Endothelial cell of umbilical vein (primary cell): ENCODE measurements around the gene GNG10. TPM values are rescaled to one million over a fixed set of nuclear protein-coding genes. Genes with fewer than 3 reads are reported as not detected.

Source experiments
- BruUV-seq: library from RNA; stranded (reverse); fragments of 400-500 nt; replicated peaks from 2 replicates; lab custom pipeline; 2021; lab: Mats Ljungman, UMichigan
- CTCF ChIA-PET: fragments of 300-600, 350-600 bp; sonication (Branson Sonifier 250); formaldehyde crosslinking; loops from one replicate; lab custom pipeline; 2021; ENCODE audit warnings: antibody characterized with exemption, inconsistent platforms; lab: Charles Lee
- POLR2A ChIA-PET: fragments of 300-600, 350-600 bp; sonication (Branson Sonifier 250); formaldehyde crosslinking; loops from one replicate; lab custom pipeline; 2021; ENCODE audit warnings: antibody characterized with exemption, inconsistent platforms; lab: Charles Lee
- DNase-seq: peaks from one replicate; pipeline ENCODE4 v3.0.0-alpha.2; 2011; ENCODE audit warnings: low read depth, low spot score
- FAIRE-seq: peaks from 2 replicates; lab custom pipeline; 2011; peaks lifted over from hg19 to GRCh38; lab: Jason Lieb, UNC
- H2AFZ ChIP-seq: 2 replicates; pipeline ENCODE4 v1.6.0; 2012; ENCODE audit warnings: low read depth, low read length, control low read depth, inconsistent platforms
- H3K27ac ChIP-seq: 2 replicates; pipeline ENCODE4 v1.5.1; 2011; ENCODE audit warnings: low read depth, mild to moderate bottlenecking, control low read depth, low read length, moderate library complexity; ENCODE audit not compliant: insufficient read depth
- H3K27me3 ChIP-seq, 2 experiments: 2 replicates each; pipeline versions ENCODE4 v1.6.0 to v1.6.1; 2011; ENCODE audit warnings: low read length in 2 of 2, mixed read lengths in 1 of 2; ENCODE audit not compliant: control insufficient read depth in 2 of 2, insufficient read depth in 2 of 2
- H3K36me3 ChIP-seq, 2 experiments: 2 replicates in 1 of 2; 3 replicates in 1 of 2; pipeline ENCODE4 v1.5.1; 2011; ENCODE audit warnings: low read length in 2 of 2, mild to moderate bottlenecking in 1 of 2, moderate library complexity in 1 of 2; ENCODE audit not compliant: control insufficient read depth in 2 of 2, insufficient read depth in 2 of 2; ENCODE audit errors: extremely low read depth in 1 of 2
- H3K4me1 ChIP-seq: 3 replicates; pipeline ENCODE4 v1.5.1; 2011; ENCODE audit warnings: mild to moderate bottlenecking, low read length; ENCODE audit not compliant: control insufficient read depth, insufficient read depth; ENCODE audit errors: extremely low read depth
- H3K4me2 ChIP-seq: 2 replicates; pipeline ENCODE4 v1.6.1; 2011; ENCODE audit warnings: low read length, control low read depth, mixed read lengths; ENCODE audit not compliant: insufficient read depth
- H3K4me3 ChIP-seq, 3 experiments: fragments of 200-600 bp in 1 of 3; sonication (generic), shearing (Covaris generic) in 1 of 3; replicated peaks in 1 of 3; 2 replicates each; pipeline ENCODE4 v1.5.1; 2011 to 2016; ENCODE audit warnings: control low read depth in 3 of 3, low read length in 3 of 3, mild to moderate bottlenecking in 2 of 3, inconsistent platforms in 1 of 3, low read depth in 1 of 3, moderate library complexity in 1 of 3; ENCODE audit not compliant: insufficient read depth in 1 of 3
- H3K79me2 ChIP-seq: 2 replicates; pipeline ENCODE4 v1.6.0; 2012; ENCODE audit warnings: low read length, inconsistent platforms; ENCODE audit not compliant: control insufficient read depth, insufficient read depth
- H3K9ac ChIP-seq: replicated peaks from 2 replicates; pipeline ENCODE3; 2011; ENCODE audit warnings: low read length, control low read depth; ENCODE audit not compliant: insufficient read depth; ENCODE audit errors: extremely low read depth
- H3K9me1 ChIP-seq: replicated peaks from 3 replicates; pipeline ENCODE4 v1.6.0; 2011; ENCODE audit warnings: mild to moderate bottlenecking, low read length; ENCODE audit not compliant: control insufficient read depth, insufficient read depth; ENCODE audit errors: extremely low read depth
- H3K9me3 ChIP-seq: replicated peaks from 2 replicates; pipeline ENCODE4 v1.5.1; 2012; ENCODE audit warnings: low read length, inconsistent platforms; ENCODE audit not compliant: control insufficient read depth, insufficient read depth
- H4K20me1 ChIP-seq: replicated peaks from 2 replicates; pipeline ENCODE3; 2011; ENCODE audit warnings: mild to moderate bottlenecking, low read length; ENCODE audit not compliant: control insufficient read depth, insufficient read depth; ENCODE audit errors: extremely low read depth
- EZH2 ChIP-seq: IDR thresholded peaks from 2 replicates; pipeline ENCODE4 v1.6.1; 2012; ENCODE audit warnings: borderline replicate concordance, low read depth, mild to moderate bottlenecking, moderate library complexity, low read length, inconsistent platforms; ENCODE audit not compliant: severe bottlenecking
- FOS ChIP-seq: IDR thresholded peaks from 2 replicates; pipeline ENCODE4 v1.6.1; 2011; ENCODE audit warnings: mild to moderate bottlenecking, low read length, moderate library complexity, borderline replicate concordance; ENCODE audit not compliant: insufficient read depth
- GATA2 ChIP-seq: IDR thresholded peaks from 2 replicates; pipeline ENCODE4 v1.7.0; 2011; ENCODE audit warnings: low read depth, mild to moderate bottlenecking, moderate library complexity, mixed read lengths, low read length; ENCODE audit not compliant: insufficient read length, insufficient read depth
- JUN ChIP-seq: IDR thresholded peaks from 2 replicates; pipeline ENCODE4 v1.6.1; 2011; ENCODE audit warnings: borderline replicate concordance, low read depth; ENCODE audit not compliant: insufficient read length, insufficient read depth
- MYC ChIP-seq: IDR thresholded peaks from one replicate; pipeline ENCODE4 v1.6.1; 2011; ENCODE audit warnings: mild to moderate bottlenecking, low read depth, low read length
- POLR2A ChIP-seq: IDR thresholded peaks from 2 replicates; pipeline ENCODE4 v1.6.1; 2012; ENCODE audit warnings: low read depth, mild to moderate bottlenecking, control low read depth, low read length
- POLR2AphosphoS5 ChIP-seq: IDR thresholded peaks from 2 replicates; pipeline ENCODE4 v1.6.1; 2012; ENCODE audit warnings: low read depth, mild to moderate bottlenecking, control low read depth, low read length, moderate library complexity; ENCODE audit not compliant: insufficient read depth
- dilution Hi-C: fragments of 300-500 bp; cut with MboI; formaldehyde crosslinking; loops from one replicate; pipeline ENCODE4 v1.15.0; 2019; ENCODE audit warnings: low sequenced_read_pairs; ENCODE audit not compliant: extremely low pct_ligation_motif_present
- intact Hi-C: fragments of 100-400 bp; cut with micrococcal nuclease; formaldehyde crosslinking; loops from one replicate; pipeline ENCODE4 v1.10.0; 2022
- polyA plus RNA-seq, 4 experiments: library from polyadenylated mRNA; depleted of rRNA in 3 of 4; stranded (reverse) in 3 of 4; unstranded in 1 of 4; fragments of >200 nt; gene quantifications; 2 replicates each; pipeline versions ENCODE4 v1.2.1 to v1.2.3, GENCODE V29; 2011 to 2012; ENCODE audit warnings: missing spikeins in 1 of 4
- total RNA-seq: library from RNA; stranded (reverse); gene quantifications from 2 replicates; pipeline ENCODE4 v1.2.3, GENCODE V29; 2021
- TF ChIP-seq, protein P1 (sequence below), 2 donors: IDR thresholded peaks; 1 replicate in 1 of 2; 2 replicates in 1 of 2; pipeline ENCODE4 v1.5.1; 2011; ENCODE audit warnings: low read length in 2 of 2, mild to moderate bottlenecking in 2 of 2, moderate library complexity in 2 of 2, control low read depth in 1 of 2, inconsistent platforms in 1 of 2, low read depth in 1 of 2; ENCODE audit not compliant: insufficient read depth in 1 of 2; ENCODE audit errors: extremely low read depth in 1 of 2
- TF ChIP-seq, protein P2 (sequence below): IDR thresholded peaks from 2 replicates; pipeline ENCODE4 v1.6.1; 2011; ENCODE audit not compliant: insufficient read depth, insufficient read length

Gene GNG10
- total and polyA plus RNA-seq, 2 donors (not counting 3 experiments of a cell fraction or from before 2014, with no cell fraction given): 31.9 to 33.0 TPM

DNA sequence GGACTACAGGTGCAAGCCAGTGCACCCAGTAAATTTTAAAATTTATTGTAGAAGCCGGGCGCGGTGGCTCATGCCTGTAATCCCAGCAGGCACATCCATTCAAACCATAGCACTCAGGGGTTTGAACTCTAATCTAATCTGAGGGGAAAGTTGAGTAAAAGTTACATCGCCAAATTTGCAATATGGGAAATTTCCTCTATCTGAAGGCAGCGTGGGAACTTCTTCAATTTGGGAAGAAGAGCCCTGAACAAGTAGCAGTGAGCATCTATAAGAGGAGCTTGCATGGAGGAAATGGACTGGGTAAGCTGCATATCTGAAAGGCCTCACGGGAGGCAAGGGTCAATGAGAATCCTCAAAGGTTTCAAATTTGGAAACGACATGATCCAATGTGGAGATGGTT is 33.0 kb upstream of the GNG10 start:
- DNase-seq: no peak
- Histone ChIP-seq H3K27me3 (no peaks in the 10 kb centered on the region), H3K9me1 (no peaks in the 10 kb centered on the region), H3K27ac (no peak overlapping the region), H2AFZ (no peak overlapping the region), H3K79me2 (peaks cover 20% of the 10 kb centered on the region), H4K20me1 (peaks cover 4% of the 10 kb centered on the region), H3K4me2 (no peak overlapping the region), H3K4me1 (peaks cover 20% of the 10 kb centered on the region), H3K9ac (no peak overlapping the region), H3K9me3 (no peaks in the 10 kb centered on the region), H3K36me3 (no peaks in the 10 kb centered on the region), H3K4me3 (no peak overlapping the region)
- intact Hi-C loops: no loop called here
- dilution Hi-C loops: no loop called here
- no TSS peak for BruUV-seq
- CTCF ChIA-PET: interaction anchor here (1.0 to 1.7 kb wide), 2 partner anchors 12 to 131 kb away, joined by 3 read pairs; no protein-coding TSS in a partner anchor
- FAIRE-seq: no peak
- POLR2A ChIA-PET: no interaction called here
- no peak for TF ChIP-seq POLR2A

DNA sequence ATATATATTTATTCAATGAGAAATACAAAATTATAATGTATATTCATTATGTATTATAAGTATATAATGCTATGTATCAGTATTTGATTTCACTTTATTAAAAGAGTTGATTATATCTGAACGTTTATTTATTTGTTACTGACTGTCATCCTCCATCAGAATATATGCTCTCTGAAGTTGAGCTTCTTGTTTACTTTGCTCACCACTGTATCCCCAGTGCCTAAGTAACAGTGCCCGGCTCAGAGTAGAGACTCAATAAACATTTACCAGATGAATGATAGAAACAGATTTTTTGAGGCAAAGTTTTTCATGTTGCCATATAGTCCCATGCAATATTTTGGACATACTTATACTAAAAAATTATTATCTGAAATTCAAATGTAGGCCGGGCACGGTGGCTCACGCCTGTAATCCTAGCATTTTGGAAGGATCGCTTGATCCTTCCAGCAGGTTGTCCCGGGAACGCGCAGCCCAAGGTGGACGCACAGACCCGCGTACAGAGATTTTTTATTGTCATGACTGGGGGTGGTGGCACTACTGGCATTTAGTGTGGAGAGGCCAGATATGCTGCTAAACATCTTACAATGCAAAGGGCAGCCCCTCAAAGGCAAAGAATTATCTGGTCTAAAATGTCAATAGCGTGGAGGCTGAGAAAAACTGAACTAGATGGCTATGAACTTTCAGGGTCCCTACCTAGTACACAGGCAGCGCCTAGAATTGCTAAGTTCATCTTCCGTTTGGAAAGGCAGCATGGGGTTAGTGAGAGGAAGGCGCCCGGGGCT is 31.0 kb upstream of the GNG10 start:
- dilution Hi-C loops (no loop called here), intact Hi-C loops (loop anchor here (2.0 to 5.0 kb wide), 2 partner anchors 72 to 146 kb away; partner anchors contain the start of gene ECPAS)
- peak overlapping the region; percentile 78 for H3K4me2 ChIP-seq
- DNase-seq (no peak), FAIRE-seq (peak; percentile 44)
- H3K9me1 ChIP-seq: no peaks in the 10 kb centered on the region
- no peaks in the 10 kb centered on the region for H3K27me3 ChIP-seq
- TF ChIP-seq, protein P1, sequence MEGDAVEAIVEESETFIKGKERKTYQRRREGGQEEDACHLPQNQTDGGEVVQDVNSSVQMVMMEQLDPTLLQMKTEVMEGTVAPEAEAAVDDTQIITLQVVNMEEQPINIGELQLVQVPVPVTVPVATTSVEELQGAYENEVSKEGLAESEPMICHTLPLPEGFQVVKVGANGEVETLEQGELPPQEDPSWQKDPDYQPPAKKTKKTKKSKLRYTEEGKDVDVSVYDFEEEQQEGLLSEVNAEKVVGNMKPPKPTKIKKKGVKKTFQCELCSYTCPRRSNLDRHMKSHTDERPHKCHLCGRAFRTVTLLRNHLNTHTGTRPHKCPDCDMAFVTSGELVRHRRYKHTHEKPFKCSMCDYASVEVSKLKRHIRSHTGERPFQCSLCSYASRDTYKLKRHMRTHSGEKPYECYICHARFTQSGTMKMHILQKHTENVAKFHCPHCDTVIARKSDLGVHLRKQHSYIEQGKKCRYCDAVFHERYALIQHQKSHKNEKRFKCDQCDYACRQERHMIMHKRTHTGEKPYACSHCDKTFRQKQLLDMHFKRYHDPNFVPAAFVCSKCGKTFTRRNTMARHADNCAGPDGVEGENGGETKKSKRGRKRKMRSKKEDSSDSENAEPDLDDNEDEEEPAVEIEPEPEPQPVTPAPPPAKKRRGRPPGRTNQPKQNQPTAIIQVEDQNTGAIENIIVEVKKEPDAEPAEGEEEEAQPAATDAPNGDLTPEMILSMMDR (IDR thresholded peaks at IDR 0.05; ENCODE audit: extremely low read depth in 1 of 2, insufficient read depth in 1 of 2, low read depth in 1 of 2, low read length in 2 of 2): no peak
- no peak for TF ChIP-seq POLR2A
- no peak for TF ChIP-seq EZH2
- TF ChIP-seq GATA2: no peak
- TF ChIP-seq, protein P2, sequence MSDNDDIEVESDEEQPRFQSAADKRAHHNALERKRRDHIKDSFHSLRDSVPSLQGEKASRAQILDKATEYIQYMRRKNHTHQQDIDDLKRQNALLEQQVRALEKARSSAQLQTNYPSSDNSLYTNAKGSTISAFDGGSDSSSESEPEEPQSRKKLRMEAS: no peak
- no peak for TF ChIP-seq POLR2AphosphoS5
- no peak for TF ChIP-seq JUN
- TF ChIP-seq MYC: no peak
- TF ChIP-seq FOS: no peak
- ChIA-PET CTCF (interaction anchor here (0.6 to 3.0 kb wide), 4 partner anchors 9 to 222 kb away, joined by 3 to 20 read pairs (median 10); partner anchors contain the start of gene PTGR1), POLR2A (interaction anchor here (0.5 to 1.5 kb wide), 11 partner anchors 9 to 535 kb away, joined by 3 to 18 read pairs (median 4); partner anchors contain the start of gene PTGR1)
- H3K4me1 ChIP-seq: peaks cover 24% of the 10 kb centered on the region
- no peaks in the 10 kb centered on the region for H3K9me3 ChIP-seq
- BruUV-seq: no TSS peak
- H2AFZ ChIP-seq: peak overlapping the region; percentile 96
- H3K27ac ChIP-seq: no peak overlapping the region
- no peaks in the 10 kb centered on the region for H3K36me3 ChIP-seq
- H4K20me1 ChIP-seq: peaks cover 4% of the 10 kb centered on the region
- peak overlapping the region; percentile 22 for H3K9ac ChIP-seq
- H3K79me2 ChIP-seq: peaks cover 40% of the 10 kb centered on the region
- peak overlapping the region; percentile 48 to 88 (median 76) for H3K4me3 ChIP-seq
